K562 (cell line): ENCODE data around the gene SGPP2. TPM values are rescaled to one million over a fixed set of nuclear protein-coding genes. Genes with fewer than 3 reads are reported as not detected.

Source experiments
- ATAC-seq: fragments of 200-7000 bp; cut with Tn5 transposase; 3 replicates; pipeline ENCODE4 v1.9.1; 2020; ENCODE audit warnings: moderate library complexity
- BruUV-seq: library from RNA; stranded (reverse); fragments of 400-500 nt; replicated peaks from 2 replicates; lab custom pipeline; 2021; lab: Mats Ljungman, UMichigan
- CTCF ChIA-PET: fragments of 300-600 bp; formaldehyde crosslinking; extraction: SDS; loops from one replicate; lab custom pipeline; 2021; ENCODE audit warnings: low intra/inter-chr PET ratio; lab: Yijun Ruan, JAX
- POLR2A ChIA-PET: fragments of 300-600, 350-650 bp; sonication (Branson Sonifier 250); formaldehyde crosslinking; extraction: SDS; loops from one replicate; lab custom pipeline; 2021; ENCODE audit warnings: antibody characterized with exemption, inconsistent platforms; lab: Yijun Ruan, JAX
- DNase-seq, 4 experiments: peaks; one replicate each; pipeline versions ENCODE4 v3.0.0 to v3.0.0-alpha.2; 2011 to 2018; ENCODE audit warnings: low spot score in 3 of 4, mixed read lengths in 3 of 4; ENCODE audit errors: extremely low read depth in 1 of 4
- FAIRE-seq: peaks from 2 replicates; lab custom pipeline; 2011; peaks lifted over from hg19 to GRCh38; lab: Jason Lieb, UNC
- H2AFZ ChIP-seq: 2 replicates; pipeline ENCODE4 v1.6.0; 2011; ENCODE audit warnings: low read depth, low read length, control low read depth, inconsistent platforms
- H3K27ac ChIP-seq: fragments of 200-600 bp; 3 replicates; pipeline ENCODE4 v1.8.0; 2011; ENCODE audit warnings: low read depth, mild to moderate bottlenecking, control low read depth, inconsistent platforms, low read length, moderate library complexity, mixed read lengths; ENCODE audit errors: extremely low read depth
- H3K27me3 ChIP-seq, 2 experiments: fragments of 300-600 bp in 1 of 2; 2 replicates in 1 of 2; 3 replicates in 1 of 2; pipeline versions ENCODE4 v1.6.0 to v1.8.0; 2011; ENCODE audit warnings: inconsistent platforms in 2 of 2, low read length in 2 of 2, mild to moderate bottlenecking in 1 of 2, mixed read lengths in 1 of 2, moderate library complexity in 1 of 2; ENCODE audit not compliant: control insufficient read depth in 2 of 2, insufficient read depth in 2 of 2
- H3K36me3 ChIP-seq: fragments of 300-600 bp; 3 replicates; pipeline ENCODE4 v1.8.0; 2011; ENCODE audit warnings: mild to moderate bottlenecking, low read length, inconsistent platforms; ENCODE audit not compliant: control insufficient read depth, insufficient read depth
- H3K4me1 ChIP-seq, 2 experiments: fragments of 200-600 bp in 1 of 2; replicated peaks in 1 of 2; 2 replicates in 1 of 2; 3 replicates in 1 of 2; pipeline versions ENCODE4 v1.5.1 to v1.8.0; 2011; ENCODE audit warnings: inconsistent platforms in 2 of 2, low read length in 2 of 2, mild to moderate bottlenecking in 1 of 2, mixed read lengths in 1 of 2, moderate library complexity in 1 of 2; ENCODE audit not compliant: control insufficient read depth in 2 of 2, insufficient read depth in 2 of 2
- H3K4me2 ChIP-seq: 2 replicates; pipeline ENCODE4 v1.6.1; 2011; ENCODE audit warnings: low read length, control low read depth, inconsistent platforms, mixed read lengths; ENCODE audit not compliant: insufficient read depth
- H3K4me3 ChIP-seq: fragments of 200-600 bp; sonication (generic), shearing (Covaris generic); 2 replicates; pipeline ENCODE4 v1.5.1; 2016; ENCODE audit warnings: control low read depth, inconsistent platforms
- H3K79me2 ChIP-seq: fragments of 200-600 bp; 3 replicates; pipeline ENCODE4 v1.8.0; 2011; ENCODE audit warnings: low read length, inconsistent platforms; ENCODE audit not compliant: control insufficient read depth, insufficient read depth
- H3K9ac ChIP-seq, 2 experiments: 2 replicates each; pipeline versions ENCODE4 v1.6.0 to v1.6.1; 2011; ENCODE audit warnings: low read depth in 2 of 2, low read length in 2 of 2, control low read depth in 1 of 2, inconsistent platforms in 1 of 2, mild to moderate bottlenecking in 1 of 2, mixed read lengths in 1 of 2; ENCODE audit not compliant: insufficient read depth in 1 of 2
- H3K9me1 ChIP-seq: one replicate; pipeline ENCODE4 v1.6.0; 2011; ENCODE audit warnings: inconsistent platforms, mild to moderate bottlenecking, low read length, moderate library complexity; ENCODE audit not compliant: control insufficient read depth, insufficient read depth
- H3K9me3 ChIP-seq: replicated peaks from 2 replicates; pipeline ENCODE4 v1.5.1; 2011; ENCODE audit warnings: low read depth, low read length, inconsistent platforms; ENCODE audit not compliant: control insufficient read depth, insufficient read depth
- H4K20me1 ChIP-seq: replicated peaks from 2 replicates; pipeline ENCODE4 v1.6.1; 2011; ENCODE audit warnings: low read length, inconsistent platforms, mixed read lengths; ENCODE audit not compliant: control insufficient read depth, insufficient read depth
- ARID4B ChIP-seq: sonication (generic); formaldehyde crosslinking; IDR thresholded peaks from 2 replicates; pipeline ENCODE4 v1.8.0; 2022; ENCODE audit warnings: mild to moderate bottlenecking, missing genetic modification reagents
- NEUROD1 ChIP-seq: fragments of 150-350 bp; IDR thresholded peaks from 2 replicates; pipeline ENCODE4 v1.6.1; 2014; ENCODE audit warnings: borderline replicate concordance, low read length, low read depth; ENCODE audit not compliant: partially characterized antibody
- SPI1 ChIP-seq: IDR thresholded peaks from 2 replicates; pipeline ENCODE4 v1.6.1; 2011; ENCODE audit warnings: low read depth, low read length, control low read depth, borderline replicate concordance
- TBL1XR1 ChIP-seq, 2 experiments: IDR thresholded peaks; 2 replicates each; pipeline ENCODE4 v1.6.1; 2012; ENCODE audit warnings: improper control_type of control experiment in 2 of 2, low read length in 2 of 2, mild to moderate bottlenecking in 1 of 2
- ZFPM2 ChIP-seq: fragments of 250-450 bp; sonication (Bioruptor Pico); IDR thresholded peaks from 2 replicates; pipeline ENCODE4 v1.5.1; 2022; ENCODE audit warnings: mild to moderate bottlenecking
- ZNF146 ChIP-seq: IDR thresholded peaks from one replicate; pipeline ENCODE4 v1.6.1; 2018; ENCODE audit warnings: missing compliant biosample characterization; ENCODE audit not compliant: unreplicated experiment
- ZNF165 ChIP-seq: fragments of 250-450 bp; sonication (Bioruptor Pico); IDR thresholded peaks from 2 replicates; pipeline ENCODE4 v1.4.0; 2020; ENCODE audit warnings: borderline replicate concordance
- WGBS: fragments of 100-300 bp; shearing (Covaris generic); methylation state at CpG from one replicate; pipeline ENCODE4 v1.1.6; 2016; ENCODE audit warnings: low coverage, mixed read lengths; ENCODE audit not compliant: insufficient coverage; ENCODE audit errors: missing lambda C conversion rate; 5-methylcytosine and 5-hydroxymethylcytosine counted together
- in situ Hi-C: fragments of 300-500 bp; cut with MboI; formaldehyde crosslinking; loops from 4 replicates; pipeline ENCODE4 v1.15.0; 2018; ENCODE audit warnings: inconsistent platforms, mixed read lengths
- intact Hi-C: fragments of 100-400 bp; cut with micrococcal nuclease; formaldehyde crosslinking; loops from 2 replicates; pipeline ENCODE4 v1.14.2; 2022
- polyA plus RNA-seq, 8 experiments: library from polyadenylated mRNA; depleted of rRNA in 4 of 8; stranded (reverse) in 5 of 8; unstranded in 3 of 8; fragments of >200 nt; fragmentation: Nextera tagmentation in 2 of 8; fragmentation: Illumina TruSeq in 1 of 8; extraction: Ambion mirVana in 2 of 8; extraction: Trizol in 1 of 8; gene quantifications; 2 replicates each; pipeline versions ENCODE4 v1.2.1 to v1.2.3, GENCODE V29; 2011 to 2014; ENCODE audit warnings: inconsistent platforms in 1 of 8, missing spikeins in 1 of 8
- total RNA-seq, 7 experiments: library from RNA; depleted of rRNA in 6 of 7; stranded (reverse); fragments of >200 nt in 6 of 7; fragmentation: Illumina TruSeq in 2 of 7; extraction: Trizol in 2 of 7; gene quantifications; 2 replicates each; pipeline versions ENCODE4 v1.2.1 to v1.2.3, GENCODE V29; 2011 to 2021; ENCODE audit warnings: low replicate concordance in 1 of 7

Gene SGPP2
- total and polyA plus RNA-seq, 9 of the 15 experiments (the other 6 are each of a cell fraction or from before 2014, with no cell fraction given) = 0.01 to 0.04 TPM; not detected in 7

- 100% methylated on average over 3 of the region's 3 CpGs for WGBS
- DNase-seq (no peak), FAIRE-seq (no peak), ATAC-seq (no peak)
- H3K4me2 ChIP-seq = no peak overlapping the region
- no peaks in the 10 kb centered on the region for H3K9me1 ChIP-seq
- H3K9me3 ChIP-seq = no peaks in the 10 kb centered on the region
- POLR2A ChIA-PET = interaction anchor here (1.2 kb wide), 1 partner anchor 12 kb away, joined by 3 read pairs; no protein-coding TSS in a partner anchor
- H2AFZ ChIP-seq = no peak overlapping the region
- H3K4me1 ChIP-seq = no peaks in the 10 kb centered on the region
- H3K36me3 ChIP-seq = peaks cover 62% of the 10 kb centered on the region
- in situ Hi-C loops = no loop called here
- H3K27me3 ChIP-seq = no peaks in the 10 kb centered on the region
- CTCF ChIA-PET = no interaction called here
- TF ChIP-seq SPI1 (no peak), NEUROD1 (no peak), ZNF146 (no peak), ZFPM2 (CRISPR knock-in tag) (no peak), TBL1XR1 (IDR thresholded peaks at IDR 0.05; ENCODE audit: low read length in 2 of 2) (no peak), ARID4B (no peak), ZNF165 (no peak)
- intact Hi-C loops = no loop called here
- H3K27ac ChIP-seq = no peak overlapping the region
- H3K9ac ChIP-seq = no peak overlapping the region
- no peak overlapping the region for H3K4me3 ChIP-seq
- H4K20me1 ChIP-seq = no peaks in the 10 kb centered on the region
- BruUV-seq = no TSS peak
- peaks cover 7% of the 10 kb centered on the region; the same call in 2 of the 3 replicates for H3K79me2 ChIP-seq
These were observed 182.0 kb downstream of the SGPP2 start for GRCh38 chr2:222606306-222606705.
